CD4-positive, alpha-beta T cell treated with Interleukin-17A for 4 hours (primary cell): ENCODE results near the gene YPEL4.
"Not testable (repeated sequence)": the region's sequence is repeated elsewhere in the genome, so short reads cannot be mapped to it uniquely, and the experiment has no call there.

ENCODE experiments used
- DNase-seq: peaks from one replicate; pipeline ENCODE4 v3.0.0-alpha.2; 2020; ENCODE audit warnings: mixed read lengths

YPEL4 gene

GRCh38 chr11:57649826-57650738, at the start of gene YPEL4:
Gene YPEL4 (minus strand): TSS chr11:57649912. CDS start chr11:57647107, 2,805 bp downstream.
- DNase-seq: peak; percentile 93

- DNase-seq: no peak
These were observed 49.2 kb upstream of the YPEL4 start for GRCh38 chr11:57698843-57699365.

- DNase-seq: not testable (repeated sequence)
These were observed 40.8 kb upstream of the YPEL4 start for GRCh38 chr11:57690474-57690873.

- no peak for DNase-seq
These were observed 31.5 kb upstream of the YPEL4 start for GRCh38 chr11:57681168-57681567.

- DNase-seq: no peak
These were observed 30.8 kb upstream of the YPEL4 start for GRCh38 chr11:57680552-57680874.

- DNase-seq: no peak
These were observed 29.7 kb upstream of the YPEL4 start for GRCh38 chr11:57679396-57679795.

- DNase-seq: no peak
These were observed 25.6 kb upstream of the YPEL4 start for GRCh38 chr11:57675176-57675941.

- no peak for DNase-seq
These were observed 24.5 kb upstream of the YPEL4 start for GRCh38 chr11:57674251-57674650.

- peak; percentile 45 for DNase-seq
These were observed 18.7 kb upstream of the YPEL4 start for GRCh38 chr11:57668434-57668782.

- DNase-seq: peak; percentile 99
These were observed 18.2 kb upstream of the YPEL4 start, which contains the start of gene ZDHHC5 for GRCh38 chr11:57667736-57668433. Gene ZDHHC5 (plus strand): TSS chr11:57668114. CDS start chr11:57673091, 4,977 bp downstream.

- peak; percentile 92 for DNase-seq
These were observed 17.5 kb upstream of the YPEL4 start for GRCh38 chr11:57667117-57667735.

- no peak for DNase-seq
These were observed 14.3 kb upstream of the YPEL4 start for GRCh38 chr11:57663975-57664374.

GRCh38 chr11:57662893-57663292, 13.2 kb upstream of the YPEL4 start:
- DNase-seq: no peak

- DNase-seq: no peak
These were observed 10.0 kb upstream of the YPEL4 start for GRCh38 chr11:57659669-57660068.

- DNase-seq: no peak
These were observed 8.3 kb upstream of the YPEL4 start for GRCh38 chr11:57658023-57658361.

- DNase-seq: peak; percentile 99
These were observed 7.7 kb upstream of the YPEL4 start, which contains the start of gene CLP1 for GRCh38 chr11:57657194-57658022. Gene CLP1 (plus strand): TSS chr11:57657762. CDS start chr11:57659477, 1,715 bp downstream.

- no peak for DNase-seq
These were observed 7.1 kb upstream of the YPEL4 start for GRCh38 chr11:57656885-57657193.

GRCh38 chr11:57653163-57653562, 3.5 kb upstream of the YPEL4 start:
- no peak for DNase-seq

- no peak for DNase-seq
These were observed 3.0 kb upstream of the YPEL4 start for GRCh38 chr11:57652662-57653061.

GRCh38 chr11:57652230-57652629, 2.5 kb upstream of the YPEL4 start:
- DNase-seq: peak; percentile 55

GRCh38 chr11:57651408-57651807, 1.7 kb upstream of the YPEL4 start:
- no peak for DNase-seq

GRCh38 chr11:57650739-57651090, 1.0 kb upstream of the YPEL4 start:
- no peak for DNase-seq
